Measurements from ENCODE around the gene SIDT2.
"Not testable (repeated sequence)": the region's sequence is repeated elsewhere in the genome, so short reads cannot be mapped to it uniquely, and the experiment has no call there.

Gene SIDT2

GRCh38 chr11:117205211-117205818, 26.8 kb downstream of the SIDT2 start:
- DNase-seq = no peak

- DNase-seq = not testable (repeated sequence)
Measured at GRCh38 chr11:117206111-117206510, 27.6 kb downstream of the SIDT2 start.

- not testable (repeated sequence) for DNase-seq
Measured at GRCh38 chr11:117206859-117207258, 28.3 kb downstream of the SIDT2 start.

- DNase-seq = not testable (repeated sequence)
Measured at GRCh38 chr11:117207481-117207880, 28.9 kb downstream of the SIDT2 start.

GRCh38 chr11:117208710-117209109, 30.2 kb downstream of the SIDT2 start:
- DNase-seq = not testable (repeated sequence)

- DNase-seq = not testable (repeated sequence)
Measured at GRCh38 chr11:117209351-117210125, 31.0 kb downstream of the SIDT2 start.

GRCh38 chr11:117210620-117211019, 32.1 kb downstream of the SIDT2 start:
- DNase-seq = no peak

- no peak for DNase-seq
Measured at GRCh38 chr11:117212697-117213355, 34.3 kb downstream of the SIDT2 start.

- no peak for DNase-seq
Measured at GRCh38 chr11:117214404-117215110, 36.0 kb downstream of the SIDT2 start.

- DNase-seq = no peak
Measured at GRCh38 chr11:117217141-117218084, 38.9 kb downstream of the SIDT2 start.

- DNase-seq = no peak
Measured at GRCh38 chr11:117218133-117218915, 39.8 kb downstream of the SIDT2 start.

GRCh38 chr11:117219001-117219400, 40.5 kb downstream of the SIDT2 start:
- no peak for DNase-seq

- DNase-seq = no peak
Measured at GRCh38 chr11:117219455-117219854, 40.9 kb downstream of the SIDT2 start.

GRCh38 chr11:117219995-117220394, 41.5 kb downstream of the SIDT2 start:
- DNase-seq = no peak

- no peak for DNase-seq
Measured at GRCh38 chr11:117220568-117220967, 42.0 kb downstream of the SIDT2 start.

- DNase-seq = no peak
Measured at GRCh38 chr11:117220999-117221774, 42.6 kb downstream of the SIDT2 start.

- DNase-seq = peak; percentile 50 to 57
Measured at GRCh38 chr11:117221775-117222517, 43.4 kb downstream of the SIDT2 start.

GRCh38 chr11:117222991-117223740, 44.6 kb downstream of the SIDT2 start:
- DNase-seq = no peak

Data from SHP77 (cell line).